Vagina (tissue), 2 donors: ENCODE results near the gene EML4. TPM values are rescaled to one million over a fixed set of nuclear protein-coding genes. Genes with fewer than 3 reads are reported as not detected.

Source experiments
- DNase-seq, 2 donors: peaks; one replicate each; pipeline ENCODE4 v3.0.0-alpha.2; 2017; ENCODE audit errors: extremely low spot score in 2 of 2
- H3K27ac ChIP-seq: fragments of 200-600 bp; sonication (generic); one replicate; pipeline ENCODE4 v1.5.1; 2019
- H3K27me3 ChIP-seq: fragments of 200-600 bp; sonication (generic); one replicate; pipeline ENCODE4 v1.5.1; 2019
- H3K36me3 ChIP-seq, 2 donors: fragments of 200-600 bp; sonication (generic); one replicate each; pipeline ENCODE4 v1.5.1; 2017 to 2019
- H3K4me1 ChIP-seq: fragments of 200-600 bp; sonication (generic); one replicate; pipeline ENCODE4 v1.5.1; 2019
- H3K4me3 ChIP-seq, 2 donors: fragments of 200-600 bp; sonication (generic); 1 replicate in 1 of 2; 2 replicates in 1 of 2; pipeline ENCODE4 v1.5.1; 2016 to 2019
- H3K9me3 ChIP-seq: fragments of 200-600 bp; sonication (generic); one replicate; pipeline ENCODE4 v1.5.1; 2019
- POLR2A ChIP-seq, 2 donors: fragments of 450-650 bp; IDR thresholded peaks; one replicate each; pipeline ENCODE4 v1.6.1; 2017; ENCODE audit warnings: antibody characterized with exemption in 2 of 2, mild to moderate bottlenecking in 2 of 2, moderate library complexity in 2 of 2
- POLR2AphosphoS5 ChIP-seq, 2 donors: sonication (generic); formaldehyde crosslinking; IDR thresholded peaks; one replicate each; pipeline ENCODE4 v1.9.0; 2017; ENCODE audit warnings: antibody characterized with exemption in 2 of 2, mild to moderate bottlenecking in 2 of 2, low read depth in 1 of 2; ENCODE audit not compliant: insufficient read depth in 1 of 2
- intact Hi-C: fragments of 100-400 bp; cut with DNase I; formaldehyde crosslinking; loops from one replicate; pipeline ENCODE4 v1.15.1; 2023
- total RNA-seq: library from RNA; depleted of rRNA; stranded (reverse); fragments of >200 nt; gene quantifications from one replicate; pipeline ENCODE4 v1.2.3, GENCODE V29; 2016
- TF ChIP-seq, protein P1 (sequence below), 3 experiments: fragments of 450-650 bp in 2 of 3; fragments of 200-600 bp in 1 of 3; sonication (generic) in 1 of 3; IDR thresholded peaks; one replicate each; pipeline ENCODE4 v1.5.1; 2017 to 2019; ENCODE audit warnings: antibody characterized with exemption in 3 of 3, mild to moderate bottlenecking in 2 of 3, moderate library complexity in 2 of 3

Gene EML4
- total RNA-seq, 1 donor from 2014 or later: 26.0 TPM

- H3K4me3 ChIP-seq: no peak overlapping the region
- H3K4me1 ChIP-seq: peaks cover under 1% of the 10 kb centered on the region
- no peaks in the 10 kb centered on the region for H3K9me3 ChIP-seq
- DNase-seq: no peak
- H3K36me3 ChIP-seq: no peaks in the 10 kb centered on the region
- no peaks in the 10 kb centered on the region for H3K27me3 ChIP-seq
- intact Hi-C loops: no loop called here
- TF ChIP-seq POLR2A (IDR thresholded peaks at IDR 0.05) (no peak), POLR2AphosphoS5 (IDR thresholded peaks at IDR 0.05; ENCODE audit: insufficient read depth in 1 of 2, low read depth in 1 of 2) (no peak)
- TF ChIP-seq, protein P1, sequence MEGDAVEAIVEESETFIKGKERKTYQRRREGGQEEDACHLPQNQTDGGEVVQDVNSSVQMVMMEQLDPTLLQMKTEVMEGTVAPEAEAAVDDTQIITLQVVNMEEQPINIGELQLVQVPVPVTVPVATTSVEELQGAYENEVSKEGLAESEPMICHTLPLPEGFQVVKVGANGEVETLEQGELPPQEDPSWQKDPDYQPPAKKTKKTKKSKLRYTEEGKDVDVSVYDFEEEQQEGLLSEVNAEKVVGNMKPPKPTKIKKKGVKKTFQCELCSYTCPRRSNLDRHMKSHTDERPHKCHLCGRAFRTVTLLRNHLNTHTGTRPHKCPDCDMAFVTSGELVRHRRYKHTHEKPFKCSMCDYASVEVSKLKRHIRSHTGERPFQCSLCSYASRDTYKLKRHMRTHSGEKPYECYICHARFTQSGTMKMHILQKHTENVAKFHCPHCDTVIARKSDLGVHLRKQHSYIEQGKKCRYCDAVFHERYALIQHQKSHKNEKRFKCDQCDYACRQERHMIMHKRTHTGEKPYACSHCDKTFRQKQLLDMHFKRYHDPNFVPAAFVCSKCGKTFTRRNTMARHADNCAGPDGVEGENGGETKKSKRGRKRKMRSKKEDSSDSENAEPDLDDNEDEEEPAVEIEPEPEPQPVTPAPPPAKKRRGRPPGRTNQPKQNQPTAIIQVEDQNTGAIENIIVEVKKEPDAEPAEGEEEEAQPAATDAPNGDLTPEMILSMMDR (IDR thresholded peaks at IDR 0.05): no peak
- H3K27ac ChIP-seq: no peak overlapping the region
Observed at GRCh38 chr2:42153944-42154581, 15.1 kb upstream of the EML4 start.

DNA sequence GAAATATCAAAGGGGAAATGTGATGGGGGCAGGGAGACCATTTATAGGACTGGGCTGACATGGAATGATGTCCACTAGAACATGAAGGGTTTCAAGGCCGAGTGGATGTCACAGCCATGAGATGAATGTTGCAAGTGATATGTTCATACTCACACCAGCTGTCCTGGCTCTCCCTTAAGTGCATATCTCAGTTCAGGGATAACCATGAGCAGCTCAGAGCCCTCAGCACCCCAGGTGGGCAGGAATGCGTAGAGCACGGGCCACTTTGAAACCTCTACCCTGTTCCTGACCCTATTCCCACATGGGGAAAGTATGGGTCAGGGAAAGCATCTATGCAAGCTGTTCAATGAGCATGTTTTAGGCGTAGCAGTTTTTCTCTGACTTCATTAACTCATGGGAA lies 12.4 kb upstream of the EML4 start:
- no peaks in the 10 kb centered on the region for H3K27me3 ChIP-seq
- DNase-seq: no peak
- intact Hi-C loops: no loop called here
- TF ChIP-seq, protein P1 (IDR thresholded peaks at IDR 0.05): no peak
- no peak for TF ChIP-seq POLR2A (IDR thresholded peaks at IDR 0.05)
- TF ChIP-seq POLR2AphosphoS5 (IDR thresholded peaks at IDR 0.05; ENCODE audit: insufficient read depth in 1 of 2, low read depth in 1 of 2): no peak
- H3K9me3 ChIP-seq: no peaks in the 10 kb centered on the region
- no peak overlapping the region for H3K27ac ChIP-seq
- no peaks in the 10 kb centered on the region for H3K4me1 ChIP-seq
- no peak overlapping the region for H3K4me3 ChIP-seq
- H3K36me3 ChIP-seq: no peaks in the 10 kb centered on the region

- Histone ChIP-seq H3K27ac (no peak overlapping the region), H3K27me3 (no peaks in the 10 kb centered on the region), H3K36me3 (no peaks in the 10 kb centered on the region), H3K9me3 (no peaks in the 10 kb centered on the region), H3K4me3 (no peak overlapping the region), H3K4me1 (no peaks in the 10 kb centered on the region)
- intact Hi-C loops: no loop called here
- TF ChIP-seq POLR2A (IDR thresholded peaks at IDR 0.05): no peak
- TF ChIP-seq POLR2AphosphoS5 (IDR thresholded peaks at IDR 0.05; ENCODE audit: insufficient read depth in 1 of 2, low read depth in 1 of 2): no peak
- TF ChIP-seq, protein P1 (IDR thresholded peaks at IDR 0.05): no peak
- no peak for DNase-seq
Observed at GRCh38 chr2:42161444-42161843, 7.7 kb upstream of the EML4 start.

DNA sequence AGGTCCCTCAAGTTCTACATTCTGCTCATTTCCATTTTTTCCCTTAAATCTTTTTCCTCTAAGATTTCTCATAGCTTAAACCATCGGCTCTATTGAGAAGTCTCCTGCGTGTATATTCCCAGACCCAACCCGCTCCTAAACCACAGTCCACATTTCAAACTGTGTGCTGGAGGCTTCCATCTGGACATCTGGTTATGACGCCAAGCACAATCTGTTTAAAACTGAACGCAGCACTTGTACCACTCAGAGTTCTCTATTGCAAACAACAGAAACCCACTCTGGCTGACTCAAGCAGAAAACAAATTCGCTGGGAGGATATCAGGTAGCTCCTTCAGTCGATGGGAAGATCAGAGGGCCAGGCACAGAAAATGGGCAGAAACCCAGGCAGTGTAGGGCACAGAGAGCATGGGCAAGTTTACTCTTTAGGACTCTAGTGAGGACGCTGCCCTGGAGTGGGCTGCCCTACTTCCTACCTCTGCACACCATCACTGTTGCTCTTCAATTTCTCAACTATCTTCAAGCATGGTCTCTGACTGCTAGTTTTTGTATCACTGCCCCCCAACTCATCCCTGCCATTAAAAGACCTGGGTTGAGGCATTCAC lies 5.6 kb upstream of the EML4 start:
- no peak overlapping the region for H3K4me3 ChIP-seq
- TF ChIP-seq, protein P1 (IDR thresholded peaks at IDR 0.05): no peak
- TF ChIP-seq POLR2A (IDR thresholded peaks at IDR 0.05) (no peak), POLR2AphosphoS5 (IDR thresholded peaks at IDR 0.05; ENCODE audit: insufficient read depth in 1 of 2, low read depth in 1 of 2) (no peak)
- no peaks in the 10 kb centered on the region for H3K27me3 ChIP-seq
- H3K9me3 ChIP-seq: no peaks in the 10 kb centered on the region
- intact Hi-C loops: no loop called here
- DNase-seq: no peak
- no peaks in the 10 kb centered on the region for H3K4me1 ChIP-seq
- H3K27ac ChIP-seq: no peak overlapping the region
- no peaks in the 10 kb centered on the region for H3K36me3 ChIP-seq

GRCh38 chr2:42164046-42164445 lies 5.1 kb upstream of the EML4 start:
- H3K4me1 ChIP-seq: no peaks in the 10 kb centered on the region
- no peak overlapping the region for H3K27ac ChIP-seq
- intact Hi-C loops: no loop called here
- no peak overlapping the region for H3K4me3 ChIP-seq
- no peak for DNase-seq
- no peaks in the 10 kb centered on the region for H3K27me3 ChIP-seq
- TF ChIP-seq, protein P1 (IDR thresholded peaks at IDR 0.05): no peak
- TF ChIP-seq POLR2AphosphoS5 (IDR thresholded peaks at IDR 0.05; ENCODE audit: insufficient read depth in 1 of 2, low read depth in 1 of 2) (no peak), POLR2A (IDR thresholded peaks at IDR 0.05) (no peak)
- no peaks in the 10 kb centered on the region for H3K36me3 ChIP-seq
- no peaks in the 10 kb centered on the region for H3K9me3 ChIP-seq
